RKO (cell line): Measurements from ENCODE around the gene ULK4.
"Not testable (repeated sequence)": the region's sequence is repeated elsewhere in the genome, so short reads cannot be mapped to it uniquely, and the experiment has no call there.

Experiments
- DNase-seq: peaks from one replicate; pipeline ENCODE4 v3.0.0-alpha.2; 2016; ENCODE audit warnings: low spot score

The ULK4 gene

GRCh38 chr3:41867533-41867932 is 94.4 kb downstream of the ULK4 start:
- DNase-seq = no peak

GRCh38 chr3:41866298-41866697 is 95.6 kb downstream of the ULK4 start:
- DNase-seq = no peak

GRCh38 chr3:41863024-41863423 is 98.9 kb downstream of the ULK4 start:
- DNase-seq = no peak

- not testable (repeated sequence) for DNase-seq
Measured at GRCh38 chr3:41860489-41860888, 101.4 kb downstream of the ULK4 start.

- DNase-seq = no peak
Measured at GRCh38 chr3:41854956-41855355, 106.9 kb downstream of the ULK4 start.

DNA sequence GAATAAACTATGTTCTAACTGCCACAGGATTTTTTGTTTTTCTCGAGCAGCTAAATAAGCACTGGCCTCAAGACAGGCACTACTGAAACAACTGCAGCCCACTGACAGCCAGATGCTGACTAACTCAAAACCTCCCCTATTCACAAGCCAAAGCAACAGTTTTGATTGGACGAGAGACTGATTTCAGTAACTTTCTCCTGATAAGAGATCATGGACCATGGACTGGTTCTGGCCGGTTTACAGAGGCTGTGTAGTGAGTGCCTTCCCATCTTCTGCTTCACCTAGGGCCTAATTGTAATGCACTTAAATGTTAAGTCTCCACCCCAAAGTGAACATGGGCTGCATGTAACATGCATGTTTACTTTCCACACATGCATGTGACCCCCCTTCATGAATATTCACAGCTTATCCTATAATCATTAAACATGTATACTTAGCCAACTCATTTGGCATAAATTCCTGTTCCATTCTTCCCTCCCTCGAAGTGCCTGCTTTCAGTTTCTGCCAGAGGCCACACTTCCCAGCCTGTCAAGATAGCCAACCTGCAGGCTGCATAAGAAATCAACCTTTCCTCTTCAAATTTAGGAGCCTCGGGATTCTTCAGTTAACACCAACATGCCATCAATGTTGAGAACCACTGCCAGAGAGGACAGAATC is 108.2 kb downstream of the ULK4 start:
- DNase-seq = no peak

DNA sequence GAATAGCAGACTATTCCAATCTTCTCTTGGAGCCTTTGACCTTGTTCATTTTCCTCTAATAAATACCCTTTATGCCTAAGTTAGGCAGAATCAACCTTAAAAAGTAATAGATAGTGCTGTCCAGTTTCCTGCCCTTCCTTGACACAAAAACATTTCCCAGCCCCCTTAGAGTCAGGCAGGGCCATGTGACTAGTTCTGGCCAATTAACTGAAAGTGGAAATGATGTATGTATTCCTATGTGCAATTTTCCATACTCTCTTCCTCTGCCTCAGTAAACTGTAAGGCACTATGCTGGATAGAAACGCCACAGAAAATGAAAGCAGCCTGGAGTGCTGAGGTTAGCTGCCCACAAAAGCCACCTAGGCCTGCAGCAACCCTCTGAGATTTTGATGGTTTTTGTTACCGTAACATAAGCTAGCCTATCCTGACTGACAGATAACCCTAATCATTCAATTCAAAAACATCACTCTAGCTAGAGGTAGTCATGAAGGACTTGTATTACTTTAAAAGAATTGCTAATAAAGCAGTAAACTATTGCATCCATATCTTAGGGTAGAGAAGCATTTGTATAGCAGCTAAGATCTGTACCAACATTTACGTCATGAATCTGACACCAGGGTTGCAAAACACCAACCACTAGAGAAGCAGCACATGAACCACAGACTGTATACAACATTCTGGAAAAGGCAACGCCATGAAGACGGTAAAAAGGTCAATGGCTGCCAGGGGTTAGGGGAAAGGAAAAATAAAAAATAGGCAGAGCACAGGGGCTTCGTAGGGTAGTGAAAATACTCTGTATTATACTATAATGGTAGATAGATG is 112.9 kb downstream of the ULK4 start:
- no peak for DNase-seq

GRCh38 chr3:41847679-41848078 is 114.2 kb downstream of the ULK4 start:
- DNase-seq = no peak

GRCh38 chr3:41846850-41847249 is 115.1 kb downstream of the ULK4 start:
- no peak for DNase-seq

DNA sequence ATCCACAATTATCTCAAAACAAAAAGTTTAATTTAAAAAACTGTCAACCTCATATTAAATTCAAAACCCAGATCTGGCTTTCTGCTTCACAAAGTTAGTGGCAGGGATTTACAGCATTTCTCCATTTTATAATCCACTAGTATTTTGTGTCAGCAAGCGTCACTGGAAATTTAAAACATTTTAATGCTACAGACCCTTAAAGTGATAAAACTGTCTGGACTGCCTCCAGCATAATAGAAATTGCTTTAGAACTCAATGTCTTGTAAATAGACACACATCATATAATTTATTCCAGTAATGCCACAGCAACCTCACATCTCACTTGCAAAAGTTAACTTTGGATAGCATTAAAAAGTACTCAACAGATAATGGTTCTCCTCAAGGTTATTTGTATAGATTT is 116.1 kb downstream of the ULK4 start:
- DNase-seq = no peak

DNA sequence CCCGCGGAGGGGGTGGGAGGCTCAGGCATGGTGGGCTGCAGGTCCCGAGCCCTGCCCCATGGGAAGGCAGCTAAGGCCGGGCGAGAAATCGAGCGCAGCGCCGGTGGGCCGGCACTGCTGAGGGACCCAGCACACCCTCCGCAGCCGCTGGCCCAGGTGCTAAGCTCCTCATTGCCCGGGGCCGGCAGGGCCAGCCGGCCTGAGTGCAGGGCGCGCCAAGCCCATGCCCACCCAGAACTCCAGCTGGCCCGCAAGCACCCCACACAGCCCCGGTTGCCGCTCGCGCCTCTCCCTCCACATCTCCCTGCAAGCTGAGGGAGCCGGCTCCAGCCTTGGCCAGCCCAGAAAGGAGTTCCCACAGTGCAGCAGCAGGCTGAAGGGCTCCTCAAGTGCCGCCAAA is 117.6 kb downstream of the ULK4 start:
- DNase-seq = not testable (repeated sequence)

DNA sequence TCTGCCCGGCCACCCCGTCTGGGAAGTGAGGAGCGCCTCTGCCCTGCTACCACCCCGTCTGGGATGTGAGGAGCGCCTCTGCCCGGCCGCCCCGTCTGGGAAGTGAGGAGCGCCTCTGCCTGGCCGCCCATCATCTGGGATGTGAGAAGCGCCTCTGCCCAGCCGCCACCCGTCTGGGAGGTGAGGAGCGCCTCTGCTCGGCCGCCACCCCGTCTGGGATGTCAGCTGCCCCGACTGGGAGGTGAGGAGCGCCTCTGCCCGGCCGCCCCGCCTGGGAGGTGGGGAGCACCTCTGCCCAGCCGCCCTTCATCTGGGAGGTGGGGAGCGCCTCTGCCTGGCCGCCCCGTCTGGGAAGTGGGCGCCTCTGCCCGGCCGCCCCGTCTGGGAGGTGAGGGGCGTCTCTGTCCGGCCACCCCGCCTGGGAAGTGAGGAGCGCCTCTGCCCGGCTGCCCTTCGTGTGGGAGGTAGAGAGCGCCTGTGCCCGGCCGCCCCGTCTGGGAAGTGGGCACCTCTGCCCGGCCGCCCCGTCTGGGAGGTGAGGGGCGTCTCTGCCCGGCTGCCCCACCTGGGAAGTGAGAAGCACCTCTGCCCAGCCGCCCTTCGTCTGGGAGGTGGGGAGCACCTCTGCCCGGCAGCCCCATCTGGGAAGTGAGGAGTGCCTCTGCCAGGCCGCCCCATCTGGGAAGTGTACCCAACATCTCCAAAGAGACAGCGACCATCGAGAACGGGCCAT is 120.8 kb downstream of the ULK4 start:
- not testable (repeated sequence) for DNase-seq

DNA sequence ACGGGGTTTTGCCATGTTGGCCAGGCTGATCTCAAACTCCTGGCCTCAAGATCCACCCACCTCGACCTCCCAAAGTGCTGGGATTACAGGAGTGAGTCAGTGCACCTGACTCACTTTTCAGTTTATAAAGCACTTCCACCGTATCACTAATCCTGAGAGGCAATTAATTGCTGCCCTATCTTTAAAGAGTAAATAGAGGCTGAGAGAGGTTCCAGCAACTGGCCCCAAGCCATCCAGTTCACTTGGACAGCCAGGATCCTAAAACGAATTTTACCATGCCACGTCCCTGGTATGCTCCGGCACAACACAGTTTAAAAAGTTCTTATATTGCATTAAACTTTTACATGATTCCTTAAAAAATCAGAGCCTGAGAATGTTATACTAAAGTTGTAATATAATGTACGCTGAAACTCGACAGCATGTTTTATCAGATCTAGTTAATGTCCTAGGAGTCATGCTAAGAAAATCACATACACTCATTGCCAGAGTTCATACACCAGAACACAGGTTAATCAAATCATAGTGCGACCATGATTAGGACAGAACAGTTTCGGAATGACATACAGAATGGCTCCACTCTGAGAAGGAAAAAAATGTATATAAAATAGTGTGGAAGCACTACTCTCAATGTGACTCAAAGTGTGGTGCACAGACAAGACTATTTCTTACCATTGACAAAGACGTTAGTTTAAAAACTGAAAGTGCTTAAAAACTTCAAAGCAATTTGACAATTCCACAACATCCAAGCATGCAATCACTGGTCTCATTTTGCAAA is 125.4 kb downstream of the ULK4 start:
- no peak for DNase-seq

DNA sequence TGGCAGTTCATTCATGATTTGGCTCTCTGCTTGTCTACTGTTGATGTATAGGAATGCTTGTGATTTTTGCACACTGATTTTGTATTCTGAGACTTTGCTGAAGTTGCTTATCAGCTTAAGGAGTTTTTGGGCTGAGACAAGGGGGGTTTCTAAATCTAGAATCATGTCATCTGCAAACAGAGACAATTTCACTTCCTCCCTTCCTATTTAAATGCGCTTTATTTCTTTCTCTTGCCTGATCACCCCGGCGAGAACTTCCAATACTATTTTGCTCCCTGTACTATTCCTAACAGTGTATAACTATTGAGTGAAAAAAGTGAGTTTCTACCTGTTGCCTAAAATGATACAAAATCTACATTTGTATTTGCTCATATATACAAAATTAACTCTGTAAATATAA is 128.3 kb downstream of the ULK4 start:
- no peak for DNase-seq

GRCh38 chr3:41819236-41819635 is 142.7 kb downstream of the ULK4 start:
- no peak for DNase-seq

DNA sequence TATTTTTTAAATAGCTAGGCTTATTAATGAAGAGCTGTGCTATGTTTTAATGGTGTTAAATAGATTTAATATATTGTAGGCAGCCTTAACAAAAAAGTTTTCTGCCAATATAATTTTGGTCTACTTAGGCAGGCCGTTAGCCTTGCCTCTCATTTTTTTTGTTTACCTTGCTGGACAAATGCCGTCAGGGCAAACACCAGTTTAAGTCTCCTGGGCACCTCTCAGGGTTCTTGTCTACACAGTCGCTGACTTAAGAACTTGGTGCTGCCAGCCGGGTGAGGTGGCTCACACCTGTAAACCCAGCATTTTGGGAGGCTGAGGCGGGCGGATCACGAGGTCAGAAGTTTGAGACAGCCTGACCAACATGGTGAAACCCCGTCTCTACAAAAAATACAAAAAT is 153.3 kb downstream of the ULK4 start:
- no peak for DNase-seq

- peak; percentile 21 for DNase-seq
Measured at GRCh38 chr3:41808152-41808551, 153.8 kb downstream of the ULK4 start.

DNA sequence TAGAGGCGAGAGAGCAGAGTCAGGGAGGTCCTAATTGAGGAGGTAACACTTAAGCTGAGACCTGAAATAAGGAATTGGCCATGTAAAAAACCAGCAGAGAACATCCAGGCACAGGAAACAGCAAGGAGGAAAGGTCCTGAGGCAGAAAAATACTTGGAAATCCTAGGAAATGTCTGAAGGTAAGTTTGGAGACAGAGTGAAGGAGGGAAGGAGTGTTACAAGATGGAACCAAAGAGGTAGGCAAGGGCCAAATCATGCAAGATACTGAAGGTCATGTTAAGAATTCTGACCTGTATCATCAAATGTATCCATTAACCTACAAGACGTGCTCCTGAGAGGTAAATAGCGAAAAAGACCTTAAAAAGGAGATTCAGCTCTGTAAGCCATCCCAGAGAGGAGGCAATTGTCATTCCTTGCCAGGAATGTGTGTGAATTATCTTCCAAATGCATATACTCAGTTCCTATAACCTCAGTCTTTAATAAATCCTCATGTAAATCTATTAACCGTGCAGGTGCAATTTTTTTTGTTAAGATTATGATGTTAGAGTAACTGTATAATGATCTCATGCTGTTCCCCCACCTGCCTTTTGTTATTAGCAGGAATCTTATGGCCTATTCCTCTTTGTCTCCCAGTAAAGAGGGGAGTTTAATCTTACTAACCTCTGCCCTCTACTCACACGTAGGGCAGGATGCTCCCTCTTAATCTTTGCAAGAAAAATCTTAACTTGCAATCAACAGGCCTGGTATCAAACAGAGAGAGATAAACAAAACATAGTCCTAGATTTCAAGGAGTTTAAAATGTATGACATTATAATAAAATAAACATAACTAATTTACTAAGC is 166.9 kb downstream of the ULK4 start:
- no peak for DNase-seq

GRCh38 chr3:41792806-41793205 is 169.1 kb downstream of the ULK4 start:
- no peak for DNase-seq

GRCh38 chr3:41769106-41769505 is 192.8 kb downstream of the ULK4 start:
- DNase-seq = no peak

GRCh38 chr3:41768363-41768762 is 193.5 kb downstream of the ULK4 start:
- DNase-seq = no peak
